Neural progenitor cell (in vitro differentiated cells): ENCODE measurements around the gene GNG14. TPM values are rescaled to one million over a fixed set of nuclear protein-coding genes. Genes with fewer than 3 reads are reported as not detected.

Experiments
- DNase-seq: peaks from one replicate; pipeline ENCODE4 v3.0.0-alpha.2; 2016; ENCODE audit warnings: low spot score
- H2AFZ ChIP-seq: fragments of 200-600 bp; sonication (generic); replicated peaks from 2 replicates; pipeline ENCODE4 v1.6.1; 2016; ENCODE audit warnings: antibody characterized with exemption
- H3F3A ChIP-seq: fragments of 200-600 bp; sonication (generic); 2 replicates; pipeline ENCODE4 v1.6.1; 2016; ENCODE audit warnings: antibody characterized with exemption, low read depth
- H3K27ac ChIP-seq: fragments of 200-600 bp; sonication (generic); 2 replicates; pipeline ENCODE4 v1.5.1; 2016; ENCODE audit warnings: mild to moderate bottlenecking
- H3K27me3 ChIP-seq: fragments of 200-600 bp; sonication (generic); 2 replicates; pipeline ENCODE4 v1.6.1; 2016; ENCODE audit warnings: mild to moderate bottlenecking, moderate library complexity
- H3K36me3 ChIP-seq: fragments of 200-600 bp; sonication (generic); 2 replicates; pipeline ENCODE4 v1.5.1; 2016
- H3K4me1 ChIP-seq: fragments of 200-600 bp; sonication (generic); 2 replicates; pipeline ENCODE4 v1.6.1; 2016; ENCODE audit warnings: mixed run types
- H3K4me2 ChIP-seq: fragments of 200-600 bp; sonication (generic); 2 replicates; pipeline ENCODE4 v1.6.1; 2016
- H3K4me3 ChIP-seq: fragments of 200-600 bp; sonication (generic); 2 replicates; pipeline ENCODE4 v1.5.1; 2016
- H3K79me2 ChIP-seq: fragments of 200-600 bp; sonication (generic); 2 replicates; pipeline ENCODE4 v1.6.1; 2016; ENCODE audit warnings: low read depth
- H3K9ac ChIP-seq: fragments of 200-600 bp; sonication (generic); 2 replicates; pipeline ENCODE4 v1.6.1; 2016
- H3K9me3 ChIP-seq: fragments of 200-600 bp; sonication (generic); 2 replicates; pipeline ENCODE4 v1.5.1; 2016; ENCODE audit warnings: low read depth
- H4K20me1 ChIP-seq: fragments of 200-600 bp; sonication (generic); 2 replicates; pipeline ENCODE4 v1.6.1; 2016; ENCODE audit warnings: low read depth
- H3K27ac Mint-ChIP-seq: 3 replicates; pipeline ENCODE4 v1.8.0; 2021; ENCODE audit warnings: mixed read lengths
- H3K27me3 Mint-ChIP-seq: 2 replicates; pipeline ENCODE4 v1.8.0; 2022; ENCODE audit warnings: low read depth, mild to moderate bottlenecking, inconsistent platforms, moderate library complexity, mixed read lengths; ENCODE audit not compliant: insufficient read depth
- H3K36me3 Mint-ChIP-seq: 3 replicates; pipeline ENCODE4 v1.8.0; 2021; ENCODE audit warnings: mixed read lengths
- H3K4me1 Mint-ChIP-seq: 3 replicates; pipeline ENCODE4 v1.8.0; 2021; ENCODE audit warnings: mixed read lengths
- H3K4me3 Mint-ChIP-seq: 3 replicates; pipeline ENCODE4 v1.8.0; 2021; ENCODE audit warnings: mild to moderate bottlenecking, moderate library complexity, mixed read lengths
- H3K9me3 Mint-ChIP-seq: 3 replicates; pipeline ENCODE4 v1.8.0; 2020; ENCODE audit warnings: mixed read lengths
- CTCF ChIP-seq: fragments of 200-600 bp; sonication (generic); IDR thresholded peaks from 2 replicates; pipeline ENCODE4 v1.5.1; 2017; ENCODE audit warnings: antibody characterized with exemption, mild to moderate bottlenecking
- EZH2 ChIP-seq: fragments of 200-600 bp; sonication (generic); IDR thresholded peaks from 2 replicates; pipeline ENCODE4 v1.6.1; 2017; ENCODE audit warnings: antibody characterized with exemption, mild to moderate bottlenecking, moderate library complexity
- EZH2phosphoT487 ChIP-seq: fragments of 200-600 bp; sonication (generic); IDR thresholded peaks from 2 replicates; pipeline ENCODE4 v1.6.1; 2017; ENCODE audit warnings: antibody characterized with exemption
- total RNA-seq: library from RNA; depleted of rRNA; stranded (reverse); fragments of >200 nt; gene quantifications from 2 replicates; pipeline ENCODE4 v1.2.3, GENCODE V29; 2015; ENCODE audit warnings: low replicate concordance

Gene GNG14
- total RNA-seq, 1 donor from 2014 or later = not detected

- Histone ChIP-seq H3F3A (peaks cover 39% of the 10 kb centered on the region), H3K9ac (no peak overlapping the region), H3K4me1 (peaks cover 10% of the 10 kb centered on the region), H4K20me1 (no peaks in the 10 kb centered on the region), H3K79me2 (peaks cover 6% of the 10 kb centered on the region), H3K27me3 (no peaks in the 10 kb centered on the region), H3K36me3 (peaks cover 4% of the 10 kb centered on the region), H3K9me3 (no peaks in the 10 kb centered on the region), H3K4me3 (no peak overlapping the region), H3K27ac (peak overlapping the region; percentile 29), H2AFZ (no peak overlapping the region), H3K4me2 (no peak overlapping the region)
- Mint-ChIP-seq H3K27me3 (no peaks in the 10 kb centered on the region), H3K4me3 (no peak overlapping the region), H3K27ac (no peak overlapping the region), H3K9me3 (no peaks in the 10 kb centered on the region), H3K4me1 (peaks cover 5% of the 10 kb centered on the region), H3K36me3 (peaks cover 18% of the 10 kb centered on the region)
- no peak for TF ChIP-seq CTCF
- no peak for TF ChIP-seq EZH2phosphoT487
- TF ChIP-seq EZH2 = no peak
- no peak for DNase-seq
These were observed 17.4 kb downstream of the GNG14 start for GRCh38 chr19:12705169-12705568.

- Mint-ChIP-seq H3K9me3 (no peaks in the 10 kb centered on the region), H3K4me1 (peaks cover 5% of the 10 kb centered on the region), H3K27me3 (no peaks in the 10 kb centered on the region), H3K36me3 (peaks cover 21% of the 10 kb centered on the region), H3K4me3 (no peak overlapping the region), H3K27ac (no peak overlapping the region)
- Histone ChIP-seq H4K20me1 (no peaks in the 10 kb centered on the region), H3K27me3 (no peaks in the 10 kb centered on the region), H2AFZ (no peak overlapping the region), H3K9ac (no peak overlapping the region), H3K4me1 (peaks cover 10% of the 10 kb centered on the region), H3F3A (peaks cover 37% of the 10 kb centered on the region), H3K79me2 (peaks cover 6% of the 10 kb centered on the region), H3K4me2 (no peak overlapping the region), H3K27ac (no peak overlapping the region), H3K36me3 (peaks cover 4% of the 10 kb centered on the region), H3K9me3 (no peaks in the 10 kb centered on the region), H3K4me3 (no peak overlapping the region)
- no peak for DNase-seq
- TF ChIP-seq EZH2 = no peak
- TF ChIP-seq EZH2phosphoT487 = no peak
- TF ChIP-seq CTCF = no peak
These were observed 18.0 kb downstream of the GNG14 start for GRCh38 chr19:12705654-12706331.

- TF ChIP-seq EZH2 = no peak
- Mint-ChIP-seq H3K27me3 (no peaks in the 10 kb centered on the region), H3K4me3 (no peak overlapping the region), H3K27ac (no peak overlapping the region), H3K9me3 (no peaks in the 10 kb centered on the region), H3K4me1 (peaks cover 5% of the 10 kb centered on the region), H3K36me3 (peaks cover 22% of the 10 kb centered on the region)
- Histone ChIP-seq H2AFZ (no peak overlapping the region), H3K9me3 (no peaks in the 10 kb centered on the region), H3K36me3 (peaks cover 4% of the 10 kb centered on the region), H3K27ac (no peak overlapping the region), H3K4me1 (peaks cover 10% of the 10 kb centered on the region), H3F3A (peaks cover 33% of the 10 kb centered on the region), H3K27me3 (no peaks in the 10 kb centered on the region), H3K9ac (no peak overlapping the region), H3K4me2 (no peak overlapping the region), H3K79me2 (peaks cover 6% of the 10 kb centered on the region), H4K20me1 (no peaks in the 10 kb centered on the region), H3K4me3 (no peak overlapping the region)
- DNase-seq = no peak
These were observed 18.5 kb downstream of the GNG14 start for GRCh38 chr19:12706332-12706718.

GRCh38 chr19:12708641-12709040 is 20.8 kb downstream of the GNG14 start:
- no peaks in the 10 kb centered on the region for H3K27me3 Mint-ChIP-seq

More at GRCh38 chr19:12708641-12709040, 20.8 kb downstream of the GNG14 start:
- Histone ChIP-seq H3K9ac (no peak overlapping the region), H3K4me2 (no peak overlapping the region), H4K20me1 (no peaks in the 10 kb centered on the region), H3K9me3 (no peaks in the 10 kb centered on the region), H3K36me3 (peaks cover 4% of the 10 kb centered on the region), H3K79me2 (no peaks in the 10 kb centered on the region), H2AFZ (no peak overlapping the region), H3K27ac (no peak overlapping the region), H3K27me3 (no peaks in the 10 kb centered on the region), H3F3A (peaks cover 32% of the 10 kb centered on the region), H3K4me1 (no peaks in the 10 kb centered on the region), H3K4me3 (no peak overlapping the region)
- no peak for DNase-seq
- Mint-ChIP-seq H3K36me3 (peaks cover 29% of the 10 kb centered on the region), H3K4me1 (no peaks in the 10 kb centered on the region), H3K27ac (no peak overlapping the region), H3K9me3 (no peaks in the 10 kb centered on the region), H3K4me3 (no peak overlapping the region)
- TF ChIP-seq CTCF = no peak
- TF ChIP-seq EZH2 = no peak
- no peak for TF ChIP-seq EZH2phosphoT487
